Adrenal gland (tissue), 12 donors: Measurements from ENCODE around the gene SYNDIG1. TPM values are rescaled to one million over a fixed set of nuclear protein-coding genes. Genes with fewer than 3 reads are reported as not detected.

Experiments
- DNase-seq, 7 donors: peaks; one replicate each; pipeline ENCODE4 v3.0.0-alpha.2; 2019 to 2020
- H3K27ac ChIP-seq, 5 donors: fragments of 200-600 bp; sonication (generic) in 4 of 5; 1 replicate in 3 of 5; 2 replicates in 2 of 5; pipeline versions ENCODE4 v1.5.1 to v1.8.0; 2016 to 2020; ENCODE audit warnings: mild to moderate bottlenecking in 1 of 5
- H3K27me3 ChIP-seq: fragments of 200-600 bp; 2 replicates; pipeline ENCODE4 v1.8.0; 2021
- H3K36me3 ChIP-seq, 2 donors: fragments of 200-600 bp; replicated peaks in 1 of 2; 1 replicate in 1 of 2; 2 replicates in 1 of 2; pipeline versions ENCODE4 v1.5.1 to v1.8.0; 2018 to 2022
- H3K4me1 ChIP-seq, 2 donors: fragments of 200-600 bp; replicated peaks in 1 of 2; 1 replicate in 1 of 2; 2 replicates in 1 of 2; pipeline versions ENCODE4 v1.5.1 to v1.8.0; 2018 to 2021
- H3K4me3 ChIP-seq, 4 donors: fragments of 200-600 bp; sonication (generic) in 3 of 4; one replicate each; pipeline ENCODE4 v1.5.1; 2016 to 2018
- H3K9me3 ChIP-seq, 3 donors: fragments of 200-600 bp; sonication (generic) in 1 of 3; replicated peaks in 1 of 3; 1 replicate in 2 of 3; 2 replicates in 1 of 3; pipeline versions ENCODE4 v1.5.1 to v1.8.0; 2016 to 2021
- POLR2A ChIP-seq, 2 donors: fragments of 450-650 bp; IDR thresholded peaks; one replicate each; pipeline ENCODE4 v1.6.1; 2017; ENCODE audit warnings: antibody characterized with exemption in 2 of 2, mild to moderate bottlenecking in 2 of 2, moderate library complexity in 1 of 2
- WGBS, 4 donors: extraction: QIAGEN DNeasy Blood & Tissue Kit in 2 of 4; methylation state at CpG; one replicate each; pipeline versions ENCODE4 v1.1.5 to v1.1.7; 2013 to 2017; 5-methylcytosine and 5-hydroxymethylcytosine counted together
- intact Hi-C, 2 donors: fragments of 100-400 bp; cut with DNase I; formaldehyde crosslinking; loops; one replicate each; pipeline versions ENCODE4 v1.14.1 to v1.15.0; 2022 to 2023
- polyA plus RNA-seq, 3 donors: library from polyadenylated mRNA; stranded (reverse); fragments of 200-250 nt in 2 of 3; fragments of 350-450 nt in 1 of 3; fragmentation: Illumina TruSeq in 1 of 3; extraction: RNeasy Lipid Tissue Mini Kit (QIAGEN cat#74804) in 1 of 3; gene quantifications; one replicate each; pipeline ENCODE4 v1.2.3, GENCODE V29; 2013 to 2014
- total RNA-seq, 9 donors: library from RNA; depleted of rRNA in 4 of 9; stranded (reverse); fragments of >200 nt in 4 of 9; fragments of 120-200 nt in 1 of 9; fragmentation: NEBNext Ultra II Directional in 1 of 9; extraction: Animal tissue kit (Norgen Biotek cat#: 25700) in 1 of 9; gene quantifications; one replicate each; pipeline versions ENCODE4 v1.1.0 to v1.2.4, GENCODE V29; 2013 to 2023
- TF ChIP-seq, protein P1 (sequence below), 6 experiments: fragments of 450-650 bp in 4 of 6; fragments of 200-600 bp in 2 of 6; sonication (generic) in 1 of 6; IDR thresholded peaks; 1 replicate in 5 of 6; 2 replicates in 1 of 6; pipeline versions ENCODE4 v1.5.1 to v1.8.0; 2016 to 2021; ENCODE audit warnings: antibody characterized with exemption in 6 of 6, mild to moderate bottlenecking in 2 of 6, moderate library complexity in 1 of 6
- donor health status: healthy with polysubstance abuse.
- donor health status: Bipolar disorder and iron deficiency.
- donor health status: DM: yes; HTN: yes; CAD: no.
- donor health status: DM: no; HTN: no; CAD: no.
- donor health status: DM: no; HTN: no; CAD: no.
- donor health status: DM: yes; HTN: yes; CAD: no.

SYNDIG1 gene
- total and polyA plus RNA-seq, 12 donors = 0.26 to 3.6 (median 0.76) TPM

DNA sequence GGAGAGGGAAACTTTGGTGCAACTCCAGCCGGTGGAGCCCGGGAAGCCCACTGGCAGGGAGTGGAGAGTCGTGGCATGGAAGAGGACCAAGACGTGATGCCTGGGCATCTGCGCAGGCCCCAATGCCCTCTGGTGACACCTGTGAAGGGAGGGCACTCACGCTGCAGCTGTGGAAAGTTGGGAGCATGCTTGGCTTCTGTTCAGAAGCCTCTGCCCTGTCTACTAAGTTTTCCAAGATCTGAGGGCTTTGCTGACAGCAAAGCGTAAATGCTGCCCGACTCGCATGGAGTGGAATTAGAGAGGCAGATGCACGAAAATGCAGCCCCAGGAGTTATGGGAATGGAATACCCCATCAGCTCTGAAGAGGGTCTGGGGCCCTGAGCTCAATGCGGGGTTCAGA, 75.7 kb downstream of the SYNDIG1 start:
- Histone ChIP-seq H3K36me3 (no peaks in the 10 kb centered on the region), H3K9me3 (no peaks in the 10 kb centered on the region), H3K27ac (no peak overlapping the region), H3K4me3 (no peak overlapping the region), H3K27me3 (no peaks in the 10 kb centered on the region), H3K4me1 (no peaks in the 10 kb centered on the region)
- TF ChIP-seq POLR2A (IDR thresholded peaks at IDR 0.05) = no peak
- TF ChIP-seq, protein P1, sequence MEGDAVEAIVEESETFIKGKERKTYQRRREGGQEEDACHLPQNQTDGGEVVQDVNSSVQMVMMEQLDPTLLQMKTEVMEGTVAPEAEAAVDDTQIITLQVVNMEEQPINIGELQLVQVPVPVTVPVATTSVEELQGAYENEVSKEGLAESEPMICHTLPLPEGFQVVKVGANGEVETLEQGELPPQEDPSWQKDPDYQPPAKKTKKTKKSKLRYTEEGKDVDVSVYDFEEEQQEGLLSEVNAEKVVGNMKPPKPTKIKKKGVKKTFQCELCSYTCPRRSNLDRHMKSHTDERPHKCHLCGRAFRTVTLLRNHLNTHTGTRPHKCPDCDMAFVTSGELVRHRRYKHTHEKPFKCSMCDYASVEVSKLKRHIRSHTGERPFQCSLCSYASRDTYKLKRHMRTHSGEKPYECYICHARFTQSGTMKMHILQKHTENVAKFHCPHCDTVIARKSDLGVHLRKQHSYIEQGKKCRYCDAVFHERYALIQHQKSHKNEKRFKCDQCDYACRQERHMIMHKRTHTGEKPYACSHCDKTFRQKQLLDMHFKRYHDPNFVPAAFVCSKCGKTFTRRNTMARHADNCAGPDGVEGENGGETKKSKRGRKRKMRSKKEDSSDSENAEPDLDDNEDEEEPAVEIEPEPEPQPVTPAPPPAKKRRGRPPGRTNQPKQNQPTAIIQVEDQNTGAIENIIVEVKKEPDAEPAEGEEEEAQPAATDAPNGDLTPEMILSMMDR (IDR thresholded peaks at IDR 0.05) = no peak
- intact Hi-C loops = no loop called here
- 76 to 90% (median 80%) methylated on average over 8 to 11 of the region's 11 CpGs for WGBS, 4 donors
- DNase-seq = no peak

DNA sequence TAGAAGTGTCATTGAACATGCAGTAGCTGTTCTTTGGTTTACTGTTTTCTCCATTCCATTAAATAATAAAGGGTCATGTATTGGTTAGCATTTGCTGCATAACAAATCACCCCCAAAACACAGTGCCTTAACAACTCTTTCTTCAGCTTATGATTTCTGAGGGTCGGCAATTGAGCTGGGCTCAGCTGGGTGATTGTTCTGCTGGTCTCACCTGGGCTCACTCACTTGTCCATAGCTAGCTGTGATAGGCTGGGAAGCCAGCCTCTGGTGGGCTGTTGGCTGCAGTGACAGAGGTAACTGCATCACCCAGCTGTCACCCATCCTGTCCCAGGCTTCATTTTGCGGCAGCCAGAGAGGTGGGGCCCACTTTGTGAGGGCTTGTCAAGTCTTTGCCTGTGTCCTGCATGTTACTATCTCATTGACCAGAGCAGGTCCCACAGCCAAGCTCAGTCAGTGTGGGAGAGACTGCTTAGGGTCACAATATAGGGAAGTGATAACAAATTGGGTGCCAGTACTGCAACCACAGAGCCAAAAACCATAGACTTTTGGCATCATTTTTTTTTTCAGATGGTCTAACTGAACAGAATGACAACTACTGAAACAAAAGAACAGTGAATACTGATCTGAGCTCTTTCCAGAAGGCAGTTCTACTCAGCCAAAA, 76.9 kb downstream of the SYNDIG1 start:
- DNase-seq = no peak

DNA sequence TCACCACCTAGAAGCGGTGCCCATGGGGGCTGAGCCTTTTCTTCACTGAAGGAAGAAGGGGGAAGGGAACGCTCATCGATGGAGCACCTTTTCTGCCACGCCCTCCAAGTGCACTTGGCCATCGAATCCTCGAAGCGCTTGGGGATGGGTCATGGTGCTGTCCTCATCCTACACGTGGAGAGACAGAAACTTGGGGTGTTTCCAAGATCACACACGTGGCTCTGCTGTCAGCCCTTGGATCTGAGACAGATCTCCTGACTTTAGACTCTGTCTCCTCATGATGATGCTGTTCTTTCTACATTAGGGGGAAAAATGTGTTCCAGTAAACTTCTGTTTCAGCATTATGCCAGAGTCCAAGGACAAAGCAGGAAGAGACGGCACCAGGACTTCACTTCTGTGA, 78.5 kb downstream of the SYNDIG1 start:
- no peaks in the 10 kb centered on the region for H3K9me3 ChIP-seq
- WGBS, 4 donors = 67 to 86% (median 74%) methylated on average over 10 of the region's 10 CpGs
- TF ChIP-seq POLR2A (IDR thresholded peaks at IDR 0.05) = no peak
- TF ChIP-seq, protein P1 (IDR thresholded peaks at IDR 0.05) = no peak
- H3K36me3 ChIP-seq = no peaks in the 10 kb centered on the region
- H3K4me3 ChIP-seq = no peak overlapping the region
- intact Hi-C loops = no loop called here
- no peaks in the 10 kb centered on the region for H3K4me1 ChIP-seq
- DNase-seq = no peak
- no peak overlapping the region for H3K27ac ChIP-seq
- no peaks in the 10 kb centered on the region for H3K27me3 ChIP-seq

More for the DNA sequence above, 76.9 kb downstream of the SYNDIG1 start:
- H3K36me3 ChIP-seq = no peaks in the 10 kb centered on the region
- no peak overlapping the region for H3K27ac ChIP-seq
- H3K27me3 ChIP-seq = no peaks in the 10 kb centered on the region
- WGBS, 4 donors = 84 to 95% (median 92%) methylated on average over 2 of the region's 2 CpGs
- no peak overlapping the region for H3K4me3 ChIP-seq
- no peak for TF ChIP-seq POLR2A (IDR thresholded peaks at IDR 0.05)
- TF ChIP-seq, protein P1 (IDR thresholded peaks at IDR 0.05) = no peak
- H3K4me1 ChIP-seq = no peaks in the 10 kb centered on the region
- H3K9me3 ChIP-seq = no peaks in the 10 kb centered on the region
- intact Hi-C loops = no loop called here

DNA sequence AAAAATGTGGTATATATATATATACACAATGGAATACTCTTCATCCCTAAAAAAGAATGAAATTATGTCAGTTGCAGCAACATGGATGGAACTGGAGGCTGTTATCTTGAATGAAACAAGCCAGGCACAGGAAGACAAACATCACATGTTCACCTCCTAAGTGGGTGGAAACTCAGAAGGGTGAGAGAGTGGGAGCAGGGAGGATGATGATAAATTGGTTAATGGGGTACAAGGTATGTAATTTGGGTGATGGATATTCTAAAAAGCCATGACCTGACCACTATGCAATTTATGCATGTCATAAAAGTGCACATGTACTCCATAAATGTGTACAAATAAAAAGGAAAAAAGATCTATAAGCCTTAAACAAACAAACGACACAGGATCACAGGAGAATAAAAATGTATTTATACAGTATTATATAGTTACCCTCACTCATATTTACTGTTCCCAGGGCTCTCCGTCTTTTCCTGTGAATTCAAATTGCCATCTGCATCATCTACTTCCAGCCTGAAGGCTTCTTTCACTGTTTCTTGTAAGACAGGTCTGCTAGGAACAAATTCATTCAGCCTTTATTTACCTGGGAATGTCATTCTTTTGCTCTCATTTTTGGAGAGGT, 89.8 kb downstream of the SYNDIG1 start:
- Histone ChIP-seq H3K9me3 (no peaks in the 10 kb centered on the region), H3K36me3 (no peaks in the 10 kb centered on the region), H3K4me1 (no peaks in the 10 kb centered on the region), H3K27me3 (no peaks in the 10 kb centered on the region), H3K27ac (no peak overlapping the region), H3K4me3 (no peak overlapping the region)
- intact Hi-C loops = no loop called here
- no peak for DNase-seq
- 64 to 77% (median 66%) methylated on average over 2 of the region's 2 CpGs for whole genome bisulfite sequencing, 4 donors
- TF ChIP-seq, protein P1 (IDR thresholded peaks at IDR 0.05) = no peak
- TF ChIP-seq POLR2A (IDR thresholded peaks at IDR 0.05) = no peak
